Renal cortical epithelial cell (primary cell): Measurements from ENCODE around the gene CASR. TPM values are rescaled to one million over a fixed set of nuclear protein-coding genes. Genes with fewer than 3 reads are reported as not detected.

Experiments used
- DNase-seq: peaks from one replicate; pipeline ENCODE4 v3.0.0-alpha.2; 2011; ENCODE audit warnings: low read depth
- total RNA-seq: library from RNA; depleted of rRNA; stranded (reverse); fragments of >200 nt; gene quantifications from 2 replicates; pipeline ENCODE4 v1.2.3, GENCODE V29; 2014

CASR gene
- total RNA-seq, 1 donor from 2014 or later: 3.2 TPM

DNA sequence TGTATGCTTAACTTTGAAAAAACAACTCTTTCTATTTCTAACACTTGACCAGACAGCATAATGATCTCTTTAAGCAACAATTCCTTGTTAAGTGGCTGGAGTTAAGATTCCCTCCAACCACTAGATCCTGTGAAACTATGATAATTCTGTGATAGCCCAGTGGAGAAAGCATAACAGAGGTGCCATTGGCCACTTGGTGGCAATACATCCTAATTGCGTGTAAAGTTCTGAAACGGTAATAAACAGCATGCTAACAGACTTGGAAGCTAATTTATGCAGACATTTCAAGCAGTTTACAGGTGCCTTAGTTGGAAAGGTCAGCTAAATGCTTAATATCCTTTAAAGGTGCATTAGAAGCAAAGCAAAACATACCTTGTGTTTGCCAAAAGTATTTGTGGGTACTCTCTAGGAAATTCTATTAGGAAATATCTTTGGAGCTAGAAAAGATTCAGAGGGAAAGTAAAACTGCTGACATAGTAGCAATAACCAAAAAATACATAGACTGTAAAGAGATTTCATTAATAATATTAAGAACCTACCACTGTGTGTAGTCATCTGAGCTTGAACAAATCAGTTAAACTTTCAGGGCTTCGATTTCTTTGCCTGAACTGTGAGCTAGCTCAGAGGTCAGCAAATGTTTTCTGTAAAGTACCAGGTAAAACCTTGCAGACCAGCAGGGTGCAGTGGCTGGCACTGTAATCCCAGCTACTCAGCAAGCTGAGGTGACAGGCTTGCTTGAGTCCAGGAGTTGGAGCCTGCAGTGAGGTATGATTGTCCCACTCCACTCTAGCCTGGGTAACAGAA is 122.6 kb downstream of the CASR start:
- peak; percentile 55 for DNase-seq

- no peak for DNase-seq
Observed at GRCh38 chr3:122306622-122306953, 123.1 kb downstream of the CASR start.

GRCh38 chr3:122307094-122307687 is 123.7 kb downstream of the CASR start:
- DNase-seq: no peak

- no peak for DNase-seq
Observed at GRCh38 chr3:122307976-122308375, 124.5 kb downstream of the CASR start.

DNA sequence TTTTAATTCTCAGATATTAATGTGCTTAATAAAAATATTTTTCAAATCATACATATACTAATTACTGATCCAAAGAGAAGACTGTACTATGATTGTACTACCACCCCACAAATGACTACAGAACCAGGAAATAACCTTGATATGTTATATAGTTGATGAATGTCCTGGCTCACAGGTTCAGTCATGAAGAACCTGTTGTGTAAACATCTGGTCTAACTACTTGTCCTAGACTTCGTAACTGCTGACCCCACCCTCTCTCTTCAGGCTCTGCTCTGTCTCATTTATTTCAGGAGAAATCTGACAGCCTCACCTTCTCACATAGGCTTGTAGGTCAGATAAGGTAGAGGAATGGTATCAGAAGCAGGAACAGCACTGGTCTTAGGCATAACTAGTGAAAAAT is 126.9 kb downstream of the CASR start:
- DNase-seq: peak; percentile 68

GRCh38 chr3:122312826-122313225 is 129.4 kb downstream of the CASR start:
- DNase-seq: no peak

DNA sequence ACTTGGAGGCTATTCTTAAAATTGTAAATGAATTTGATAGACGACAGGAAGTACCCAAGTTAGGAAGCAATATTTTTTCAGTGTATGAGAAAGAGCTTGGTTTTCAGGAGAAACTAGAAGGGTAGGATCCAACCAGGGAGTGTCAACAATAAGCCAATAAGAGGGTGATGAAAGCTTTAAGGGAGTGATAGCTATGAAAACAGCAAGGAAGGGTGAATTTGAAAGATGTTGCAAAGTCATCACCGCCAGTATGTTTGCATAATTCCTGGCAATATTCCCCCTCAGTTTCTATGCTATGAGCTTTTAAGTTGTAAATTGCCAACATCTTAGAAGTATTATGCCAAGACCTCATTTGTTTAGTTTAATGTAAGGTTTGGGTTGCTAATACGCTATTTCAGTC is 129.8 kb downstream of the CASR start:
- DNase-seq: no peak

- DNase-seq: peak; percentile 18
Observed at GRCh38 chr3:122314228-122314876, 130.9 kb downstream of the CASR start.

DNA sequence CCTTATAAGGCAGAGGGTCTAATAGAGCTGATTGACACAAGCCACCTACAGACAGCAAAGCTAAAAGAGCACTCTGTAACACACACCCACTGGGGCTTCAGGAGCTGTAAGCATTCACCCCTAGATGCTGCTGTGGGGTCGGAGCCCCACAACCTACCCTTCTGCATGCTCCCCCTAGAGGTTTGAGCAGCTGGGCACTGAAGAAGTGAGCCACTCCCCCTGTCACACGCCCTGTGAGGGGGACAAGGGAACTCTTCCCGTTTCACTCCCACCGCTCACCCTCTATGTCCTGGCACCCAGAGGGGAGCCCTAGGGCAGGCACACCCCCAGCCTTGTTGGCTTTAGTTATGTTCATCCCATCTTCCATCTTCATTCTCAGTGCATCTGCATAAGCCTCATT is 132.2 kb downstream of the CASR start:
- no peak for DNase-seq

GRCh38 chr3:122316368-122316767 is 132.9 kb downstream of the CASR start:
- no peak for DNase-seq

DNA sequence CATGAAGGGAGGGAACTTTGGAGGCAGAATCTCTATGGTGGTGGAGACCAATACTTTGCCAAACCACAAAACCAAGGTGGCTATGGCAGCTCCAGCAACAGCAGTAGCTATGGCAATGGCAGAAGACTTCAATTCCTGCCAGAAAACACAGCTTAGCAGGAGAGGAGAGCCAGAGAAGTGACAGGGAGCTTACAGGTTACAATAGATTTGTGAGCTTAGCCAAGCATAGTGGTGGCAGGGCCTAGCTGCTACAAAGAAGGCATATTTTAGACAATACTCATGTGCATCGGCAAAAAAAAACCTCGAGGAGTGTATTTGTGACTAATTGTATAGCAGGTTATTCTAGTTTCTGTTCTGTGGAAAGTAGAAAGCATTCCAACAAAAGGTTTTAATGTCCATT is 135.2 kb downstream of the CASR start:
- DNase-seq: peak; percentile 34

- no peak for DNase-seq
Observed at GRCh38 chr3:122322095-122323075, 138.9 kb downstream of the CASR start.

DNA sequence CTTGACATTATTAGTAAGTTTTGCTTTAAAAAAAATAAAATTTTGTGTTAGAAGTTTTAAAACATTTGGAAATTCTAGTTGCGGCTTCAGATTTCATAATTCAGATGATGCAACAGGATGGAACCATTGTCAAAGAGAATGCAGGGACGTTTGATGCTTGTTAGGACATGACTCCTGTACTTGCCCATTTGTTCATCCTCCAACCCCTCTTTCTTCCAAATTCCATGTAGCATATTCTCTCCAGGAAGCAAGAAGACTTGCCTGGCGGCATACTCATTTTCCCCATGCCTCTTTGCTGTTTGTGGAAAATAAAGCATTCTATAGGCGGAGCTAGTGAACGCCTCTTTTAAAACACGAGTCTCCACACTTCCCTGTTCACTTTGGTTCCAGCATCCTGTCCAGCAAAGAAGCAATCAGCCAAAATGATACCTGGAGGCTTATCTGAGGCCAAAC is 141.4 kb downstream of the CASR start, which contains the start of gene CSTA:
TSS of gene CSTA (plus strand) at position 378 of the 453 bp plus-strand sequence. CDS start at position 423, 45 bp downstream.
- no peak for DNase-seq

GRCh38 chr3:122325769-122326168 is 142.3 kb downstream of the CASR start:
- no peak for DNase-seq

DNA sequence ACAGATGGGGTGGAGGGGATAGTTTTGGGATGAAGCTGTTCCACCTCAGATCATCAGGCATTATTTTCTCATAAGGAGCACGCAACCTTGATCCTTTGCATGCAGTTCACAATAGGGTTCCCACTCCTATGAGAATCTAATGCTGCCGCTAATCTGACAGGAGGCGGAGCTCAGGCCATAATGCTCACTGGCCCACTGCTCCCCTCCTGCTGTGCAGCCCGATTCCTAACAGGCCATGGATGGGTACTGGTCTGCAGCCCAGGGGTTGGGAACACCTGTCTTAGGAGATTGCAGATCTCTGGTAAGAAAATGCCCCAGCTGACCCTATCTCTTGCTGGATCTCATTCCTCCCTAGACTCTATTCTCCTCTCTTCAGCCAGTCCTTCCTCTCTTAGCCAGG is 148.4 kb downstream of the CASR start:
- DNase-seq: no peak

DNA sequence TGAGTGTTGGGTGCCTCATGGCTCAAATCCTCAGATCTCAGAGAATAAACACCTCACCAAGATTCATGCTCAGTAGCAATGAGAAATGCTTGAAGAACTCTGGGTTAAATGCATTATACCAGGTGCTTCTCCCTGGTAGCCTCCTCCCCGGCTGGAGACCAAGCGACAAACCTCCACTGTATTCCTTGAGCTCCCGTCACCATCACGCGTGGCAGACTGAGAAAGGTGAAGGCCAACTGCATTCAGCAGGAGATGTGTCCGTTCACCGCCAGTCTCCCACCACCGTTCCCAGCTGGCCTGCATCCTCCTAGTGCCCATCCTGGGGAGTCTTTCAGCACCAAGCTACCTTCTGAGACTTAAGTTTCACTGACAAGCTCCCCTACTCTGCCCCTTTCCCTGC is 149.1 kb downstream of the CASR start:
- no peak for DNase-seq

Other genes with a start within 250 kb of the CASR start
- 2.7 and 2.8 TPM in 2 replicates for gene ILDR1, start 161.4 kb upstream of the CASR start, total RNA-seq
- not detected in 2 replicates for gene CD86, start 128.3 kb upstream of the CASR start, total RNA-seq
- gene CSTA, start 141.6 kb downstream of the CASR start, total RNA-seq: not detected in 2 replicates
- gene MIX23, start 199.6 kb downstream of the CASR start, total RNA-seq: 45.8 and 63.6 TPM in 2 replicates
- gene FAM162A, start 200.5 kb downstream of the CASR start, total RNA-seq: 14.1 and 53.6 TPM in 2 replicates
- gene WDR5B, start 232.4 kb downstream of the CASR start, total RNA-seq: 3.5 and 6.7 TPM in 2 replicates